K562 (cell line): ENCODE results near the gene ZFYVE28. TPM values are rescaled to one million over a fixed set of nuclear protein-coding genes. Genes with fewer than 3 reads are reported as not detected.
A peak's percentile ranks its signal among the peaks of the same experiment; 100 is the strongest.

Experiments used
- ATAC-seq: fragments of 200-7000 bp; cut with Tn5 transposase; 3 replicates; pipeline ENCODE4 v1.9.1; 2020; ENCODE audit warnings: moderate library complexity
- BruUV-seq: library from RNA; stranded (reverse); fragments of 400-500 nt; replicated peaks from 2 replicates; lab custom pipeline; 2021; lab: Mats Ljungman, UMichigan
- CTCF ChIA-PET: fragments of 300-600 bp; formaldehyde crosslinking; extraction: SDS; loops from one replicate; lab custom pipeline; 2021; ENCODE audit warnings: low intra/inter-chr PET ratio; lab: Yijun Ruan, JAX
- POLR2A ChIA-PET: fragments of 300-600, 350-650 bp; sonication (Branson Sonifier 250); formaldehyde crosslinking; extraction: SDS; loops from one replicate; lab custom pipeline; 2021; ENCODE audit warnings: antibody characterized with exemption, inconsistent platforms; lab: Yijun Ruan, JAX
- DNase-seq, 4 experiments: peaks; one replicate each; pipeline versions ENCODE4 v3.0.0 to v3.0.0-alpha.2; 2011 to 2018; ENCODE audit warnings: low spot score in 3 of 4, mixed read lengths in 3 of 4; ENCODE audit errors: extremely low read depth in 1 of 4
- FAIRE-seq: peaks from 2 replicates; lab custom pipeline; 2011; peaks lifted over from hg19 to GRCh38; lab: Jason Lieb, UNC
- H2AFZ ChIP-seq: 2 replicates; pipeline ENCODE4 v1.6.0; 2011; ENCODE audit warnings: low read depth, low read length, control low read depth, inconsistent platforms
- H3K27ac ChIP-seq: fragments of 200-600 bp; 3 replicates; pipeline ENCODE4 v1.8.0; 2011; ENCODE audit warnings: low read depth, mild to moderate bottlenecking, control low read depth, inconsistent platforms, low read length, moderate library complexity, mixed read lengths; ENCODE audit errors: extremely low read depth
- H3K27me3 ChIP-seq, 2 experiments: fragments of 300-600 bp in 1 of 2; 2 replicates in 1 of 2; 3 replicates in 1 of 2; pipeline versions ENCODE4 v1.6.0 to v1.8.0; 2011; ENCODE audit warnings: inconsistent platforms in 2 of 2, low read length in 2 of 2, mild to moderate bottlenecking in 1 of 2, mixed read lengths in 1 of 2, moderate library complexity in 1 of 2; ENCODE audit not compliant: control insufficient read depth in 2 of 2, insufficient read depth in 2 of 2
- H3K36me3 ChIP-seq: fragments of 300-600 bp; 3 replicates; pipeline ENCODE4 v1.8.0; 2011; ENCODE audit warnings: mild to moderate bottlenecking, low read length, inconsistent platforms; ENCODE audit not compliant: control insufficient read depth, insufficient read depth
- H3K4me1 ChIP-seq, 2 experiments: fragments of 200-600 bp in 1 of 2; replicated peaks in 1 of 2; 2 replicates in 1 of 2; 3 replicates in 1 of 2; pipeline versions ENCODE4 v1.5.1 to v1.8.0; 2011; ENCODE audit warnings: inconsistent platforms in 2 of 2, low read length in 2 of 2, mild to moderate bottlenecking in 1 of 2, mixed read lengths in 1 of 2, moderate library complexity in 1 of 2; ENCODE audit not compliant: control insufficient read depth in 2 of 2, insufficient read depth in 2 of 2
- H3K4me2 ChIP-seq: 2 replicates; pipeline ENCODE4 v1.6.1; 2011; ENCODE audit warnings: low read length, control low read depth, inconsistent platforms, mixed read lengths; ENCODE audit not compliant: insufficient read depth
- H3K4me3 ChIP-seq: fragments of 200-600 bp; sonication (generic), shearing (Covaris generic); 2 replicates; pipeline ENCODE4 v1.5.1; 2016; ENCODE audit warnings: control low read depth, inconsistent platforms
- H3K79me2 ChIP-seq: fragments of 200-600 bp; 3 replicates; pipeline ENCODE4 v1.8.0; 2011; ENCODE audit warnings: low read length, inconsistent platforms; ENCODE audit not compliant: control insufficient read depth, insufficient read depth
- H3K9ac ChIP-seq, 2 experiments: 2 replicates each; pipeline versions ENCODE4 v1.6.0 to v1.6.1; 2011; ENCODE audit warnings: low read depth in 2 of 2, low read length in 2 of 2, control low read depth in 1 of 2, inconsistent platforms in 1 of 2, mild to moderate bottlenecking in 1 of 2, mixed read lengths in 1 of 2; ENCODE audit not compliant: insufficient read depth in 1 of 2
- H3K9me1 ChIP-seq: one replicate; pipeline ENCODE4 v1.6.0; 2011; ENCODE audit warnings: inconsistent platforms, mild to moderate bottlenecking, low read length, moderate library complexity; ENCODE audit not compliant: control insufficient read depth, insufficient read depth
- H3K9me3 ChIP-seq: replicated peaks from 2 replicates; pipeline ENCODE4 v1.5.1; 2011; ENCODE audit warnings: low read depth, low read length, inconsistent platforms; ENCODE audit not compliant: control insufficient read depth, insufficient read depth
- H4K20me1 ChIP-seq: replicated peaks from 2 replicates; pipeline ENCODE4 v1.6.1; 2011; ENCODE audit warnings: low read length, inconsistent platforms, mixed read lengths; ENCODE audit not compliant: control insufficient read depth, insufficient read depth
- POLR2G ChIP-seq: fragments of 200-400 bp; formaldehyde crosslinking; IDR thresholded peaks from 2 replicates; pipeline ENCODE4 v1.6.1; 2017; ENCODE audit warnings: low read depth, mild to moderate bottlenecking, antibody characterized with exemption, low read length, moderate library complexity
- ZNF121 ChIP-seq: sonication (generic); formaldehyde crosslinking; conservative IDR thresholded peaks from 2 replicates; pipeline ENCODE4 v1.8.0; 2022; ENCODE audit warnings: missing genetic modification reagents
- ZNF224 ChIP-seq: sonication (generic); formaldehyde crosslinking; IDR thresholded peaks from 2 replicates; pipeline ENCODE4 v1.8.0; 2022; ENCODE audit warnings: mild to moderate bottlenecking, missing genetic modification reagents
- ZNF778 ChIP-seq: fragments of 450-650 bp; formaldehyde crosslinking; IDR thresholded peaks from 2 replicates; pipeline ENCODE4 v1.4.0; 2020; ENCODE audit warnings: mild to moderate bottlenecking, moderate library complexity
- WGBS: fragments of 100-300 bp; shearing (Covaris generic); methylation state at CpG from one replicate; pipeline ENCODE4 v1.1.6; 2016; ENCODE audit warnings: low coverage, mixed read lengths; ENCODE audit not compliant: insufficient coverage; ENCODE audit errors: missing lambda C conversion rate; 5-methylcytosine and 5-hydroxymethylcytosine counted together
- in situ Hi-C: fragments of 300-500 bp; cut with MboI; formaldehyde crosslinking; loops from 4 replicates; pipeline ENCODE4 v1.15.0; 2018; ENCODE audit warnings: inconsistent platforms, mixed read lengths
- intact Hi-C: fragments of 100-400 bp; cut with micrococcal nuclease; formaldehyde crosslinking; loops from 2 replicates; pipeline ENCODE4 v1.14.2; 2022
- polyA plus RNA-seq, 8 experiments: library from polyadenylated mRNA; depleted of rRNA in 4 of 8; stranded (reverse) in 5 of 8; unstranded in 3 of 8; fragments of >200 nt; fragmentation: Nextera tagmentation in 2 of 8; fragmentation: Illumina TruSeq in 1 of 8; extraction: Ambion mirVana in 2 of 8; extraction: Trizol in 1 of 8; gene quantifications; 2 replicates each; pipeline versions ENCODE4 v1.2.1 to v1.2.3, GENCODE V29; 2011 to 2014; ENCODE audit warnings: inconsistent platforms in 1 of 8, missing spikeins in 1 of 8
- total RNA-seq, 7 experiments: library from RNA; depleted of rRNA in 6 of 7; stranded (reverse); fragments of >200 nt in 6 of 7; fragmentation: Illumina TruSeq in 2 of 7; extraction: Trizol in 2 of 7; gene quantifications; 2 replicates each; pipeline versions ENCODE4 v1.2.1 to v1.2.3, GENCODE V29; 2011 to 2021; ENCODE audit warnings: low replicate concordance in 1 of 7

ZFYVE28 gene
- total and polyA plus RNA-seq, 9 of the 15 experiments (the other 6 are each of a cell fraction or from before 2014, with no cell fraction given): 1.3 to 24.8 (median 8.9) TPM

DNA sequence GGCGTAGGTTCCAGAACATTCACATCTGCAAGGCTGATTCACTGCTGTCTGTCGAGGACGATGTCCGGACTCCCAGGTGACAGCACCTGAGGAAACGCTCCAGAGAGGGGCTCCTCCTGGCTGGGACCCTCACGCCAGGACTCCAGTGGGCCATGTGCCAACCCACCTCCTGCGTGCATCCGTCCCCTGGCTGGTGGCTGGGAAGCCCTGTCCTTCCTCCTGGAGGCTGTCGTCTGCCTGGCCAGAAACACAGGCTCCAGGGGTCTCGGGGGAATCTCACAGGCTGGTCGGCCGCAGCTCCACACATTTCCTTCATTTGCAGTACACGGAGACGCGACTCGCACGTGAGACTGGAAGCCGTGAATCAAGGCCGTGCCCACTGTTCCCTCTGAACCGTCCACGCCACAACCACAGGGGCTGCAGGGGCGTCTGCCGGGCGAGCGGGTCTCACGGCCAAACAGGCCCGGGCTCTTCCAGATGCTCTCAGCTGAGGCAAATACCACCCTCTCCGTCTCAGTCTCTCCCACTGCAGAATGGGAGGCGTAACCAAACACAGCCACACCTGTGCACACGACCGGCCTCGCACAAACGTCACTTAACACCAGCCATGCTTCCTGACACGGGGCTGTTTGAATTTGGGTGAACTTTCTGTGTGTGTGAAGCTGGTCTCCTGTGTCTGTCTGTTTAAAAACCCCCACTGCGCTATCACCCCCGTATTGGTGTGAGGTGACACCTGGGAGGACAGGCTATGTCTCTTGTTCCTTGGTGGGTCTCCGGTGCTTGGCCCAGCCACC is 117.8 kb downstream of the ZFYVE28 start:
- intact Hi-C loops: no loop called here
- no peaks in the 10 kb centered on the region for H3K79me2 ChIP-seq
- no peak for ATAC-seq
- TF ChIP-seq POLR2G (peak; percentile 27; the same call in 1 of the 2 replicates), ZNF224 (CRISPR knock-in tag) (no peak)
- TF ChIP-seq, all 486 proteins: peak for 1
- Histone ChIP-seq H3K27me3 (no peaks in the 10 kb centered on the region), H2AFZ (no peak overlapping the region), H3K4me3 (no peak overlapping the region), H3K36me3 (peaks cover 4% of the 10 kb centered on the region; the same call in 1 of the 3 replicates), H3K27ac (no peak overlapping the region), H3K9ac (no peak overlapping the region; a peak in 1 of 4 replicates), H3K4me1 (peaks cover 0 to 64% of the 10 kb centered on the region in 2 experiments; a peak in 3 of 5 replicates), H3K9me1 (no peaks in the 10 kb centered on the region), H3K9me3 (no peaks in the 10 kb centered on the region), H4K20me1 (no peaks in the 10 kb centered on the region), H3K4me2 (no peak overlapping the region)
- DNase-seq: no peak
- ChIA-PET POLR2A (interaction anchor here (0.6 to 1.1 kb wide), 2 partner anchors 10 to 53 kb away, joined by 3 read pairs; no protein-coding TSS in a partner anchor), CTCF (no interaction called here)
- in situ Hi-C loops: no loop called here
- no TSS peak for BruUV-seq
- 85% methylated on average over 36 of the region's 37 CpGs for WGBS
- FAIRE-seq: no peak

DNA sequence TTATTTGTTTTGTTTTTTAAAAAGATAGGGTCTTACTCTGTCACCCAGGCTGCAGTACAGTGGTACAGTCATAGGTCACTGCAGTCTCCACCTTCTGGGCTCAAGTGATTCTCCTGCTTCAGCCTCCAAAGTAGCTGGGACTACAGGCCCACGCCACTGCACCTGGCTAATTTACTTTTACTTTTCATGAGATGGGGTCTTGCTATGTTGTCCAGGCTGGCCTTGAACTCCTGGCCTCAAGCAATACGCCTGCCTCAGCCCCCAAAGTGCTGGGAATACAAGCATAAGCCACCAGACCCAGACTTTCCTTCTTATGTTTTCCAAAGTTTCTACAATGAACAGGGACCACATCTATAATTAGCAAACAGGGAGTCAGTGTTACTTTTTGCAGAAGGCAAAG is 118.7 kb downstream of the ZFYVE28 start:
- ATAC-seq: no peak
- H3K27me3 ChIP-seq: no peaks in the 10 kb centered on the region
- FAIRE-seq: no peak

More for the DNA sequence above, 118.7 kb downstream of the ZFYVE28 start:
- POLR2A ChIA-PET: interaction anchor here (0.5 to 1.1 kb wide), 2 partner anchors 9 to 62 kb away, joined by 3 read pairs; no protein-coding TSS in a partner anchor
- Histone ChIP-seq H3K4me1 (peaks cover 0 to 60% of the 10 kb centered on the region in 2 experiments; a peak in 3 of 5 replicates), H3K27ac (no peak overlapping the region), H3K36me3 (peaks cover 4% of the 10 kb centered on the region; the same call in 1 of the 3 replicates), H3K9me3 (no peaks in the 10 kb centered on the region), H2AFZ (no peak overlapping the region), H3K9me1 (no peaks in the 10 kb centered on the region), H3K9ac (no peak overlapping the region), H4K20me1 (no peaks in the 10 kb centered on the region), H3K4me2 (no peak overlapping the region), H3K4me3 (no peak overlapping the region), H3K79me2 (no peaks in the 10 kb centered on the region)
- CTCF ChIA-PET: no interaction called here
- BruUV-seq: no TSS peak
- TF ChIP-seq ZNF121 (CRISPR knock-in tag) (peak; percentile 91), ZNF778 (no peak)
- in situ Hi-C loops: no loop called here
- intact Hi-C loops: no loop called here
- WGBS: 85% methylated on average over 2 of the region's 2 CpGs
- no peak for DNase-seq
